Adipose tissue (tissue), 3 donors: ENCODE data around the gene NR2F1-AS1. TPM values are rescaled to one million over a fixed set of nuclear protein-coding genes. Genes with fewer than 3 reads are reported as not detected.

Experiments used
- H3K27ac ChIP-seq: one replicate; pipeline ENCODE4 v1.5.1; 2013; ENCODE audit warnings: low read depth, low read length
- WGBS, 3 donors: extraction: QIAGEN DNeasy Blood & Tissue Kit; methylation state at CpG; one replicate each; pipeline ENCODE4 v1.1.7; 2013; 5-methylcytosine and 5-hydroxymethylcytosine counted together
- polyA plus RNA-seq, 3 donors: library from polyadenylated mRNA; stranded (reverse); fragments of 200-250 nt; gene quantifications; one replicate each; pipeline ENCODE4 v1.2.3, GENCODE V29; 2013
- donor health status: healthy with polysubstance abuse.
- donor health status: Bipolar disorder and iron deficiency.
- donor health status: healthy.

The NR2F1-AS1 gene
- polyA plus RNA-seq, 3 donors, result 1.5 to 44.1 (median 10.8) TPM

DNA sequence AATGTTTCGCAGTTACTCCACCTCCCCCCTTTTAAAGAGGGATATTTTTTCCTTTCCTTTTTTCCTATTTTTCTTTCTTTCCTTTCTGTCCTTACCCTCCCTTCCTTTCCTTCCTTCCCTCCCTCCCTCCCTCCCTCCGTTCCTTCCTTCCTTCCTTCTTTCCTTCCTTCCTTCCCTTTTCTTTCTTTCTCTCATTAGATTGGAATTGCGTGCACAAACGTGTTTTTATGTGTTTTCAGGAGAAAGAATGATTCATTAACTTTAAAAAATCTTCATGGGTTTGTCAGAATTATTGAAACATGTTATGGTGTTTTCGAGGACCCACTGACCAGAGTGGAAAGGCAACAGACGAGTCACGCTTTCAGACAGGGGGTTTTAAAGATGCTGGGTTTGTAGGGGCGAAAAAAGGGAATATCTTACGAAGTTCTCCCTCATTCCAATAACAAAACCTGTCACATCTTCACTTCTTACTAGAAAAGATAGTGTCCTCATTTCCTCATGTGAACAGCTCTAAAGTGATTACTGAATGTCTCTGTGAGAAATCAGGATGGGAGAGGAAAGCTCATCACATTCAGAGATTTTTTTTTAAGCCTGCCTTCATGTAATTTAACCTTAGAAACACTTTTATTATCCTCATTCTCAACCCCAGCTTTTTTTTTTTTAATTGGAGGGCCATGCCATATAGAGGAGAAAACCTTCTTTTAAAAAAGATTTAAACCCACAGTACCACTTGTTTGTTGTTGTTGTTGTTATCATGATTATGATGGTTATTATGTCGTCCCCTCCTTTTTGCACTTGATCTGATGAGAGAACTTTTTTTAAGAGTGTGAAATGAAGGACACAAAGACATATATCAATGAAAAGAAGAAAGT lies 23.9 kb upstream of the NR2F1-AS1 start:
- no peak overlapping the region for H3K27ac ChIP-seq

DNA sequence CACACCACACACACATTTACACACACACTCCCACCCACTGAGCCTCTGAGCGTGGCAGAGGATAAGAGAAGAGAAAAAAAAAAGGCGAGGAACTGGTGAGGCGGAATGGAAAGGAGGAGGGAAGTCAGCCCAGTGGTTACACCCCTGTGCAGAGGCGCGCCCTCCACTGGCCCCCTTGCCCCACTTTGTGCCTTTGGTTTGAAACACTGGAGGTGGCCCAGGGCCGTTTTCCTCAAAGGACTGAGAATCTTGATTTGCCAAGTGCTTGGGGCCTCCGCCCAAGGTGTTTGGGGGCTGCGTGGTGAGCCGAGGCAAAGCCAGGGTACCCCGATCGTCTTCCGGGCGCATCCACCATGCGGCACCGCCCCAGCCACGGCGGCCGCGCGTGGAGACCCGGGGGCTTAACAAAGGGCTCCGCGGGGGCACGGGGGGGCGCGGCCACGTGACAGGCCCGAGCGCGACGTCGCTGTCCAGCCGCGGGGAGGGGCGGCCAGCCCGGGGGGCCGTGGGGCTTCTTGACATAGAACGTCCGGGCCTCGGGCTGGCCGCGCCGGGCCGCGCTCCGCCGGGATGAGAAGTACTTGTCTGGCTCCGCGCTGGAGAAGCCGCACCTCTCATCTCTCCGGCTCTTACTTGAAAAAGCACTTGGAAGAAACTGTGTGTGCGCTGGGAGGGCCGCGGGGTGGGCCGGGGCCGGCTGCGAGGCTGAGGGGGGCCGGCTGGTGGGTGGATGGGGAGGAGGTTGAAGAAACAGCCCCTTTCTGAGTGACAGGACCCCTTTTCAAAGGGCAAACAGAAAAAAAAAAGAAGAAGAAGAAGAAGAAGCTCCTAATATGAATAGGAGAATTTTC lies 23.0 kb upstream of the NR2F1-AS1 start:
- 10 to 13% (median 10%) methylated on average over 58 of the region's 58 CpGs for WGBS, 3 donors
- H3K27ac ChIP-seq, result no peak overlapping the region

More for the DNA sequence above, 23.9 kb upstream of the NR2F1-AS1 start:
- 47 to 53% (median 51%) methylated on average over 10 of the region's 10 CpGs for WGBS, 3 donors

DNA sequence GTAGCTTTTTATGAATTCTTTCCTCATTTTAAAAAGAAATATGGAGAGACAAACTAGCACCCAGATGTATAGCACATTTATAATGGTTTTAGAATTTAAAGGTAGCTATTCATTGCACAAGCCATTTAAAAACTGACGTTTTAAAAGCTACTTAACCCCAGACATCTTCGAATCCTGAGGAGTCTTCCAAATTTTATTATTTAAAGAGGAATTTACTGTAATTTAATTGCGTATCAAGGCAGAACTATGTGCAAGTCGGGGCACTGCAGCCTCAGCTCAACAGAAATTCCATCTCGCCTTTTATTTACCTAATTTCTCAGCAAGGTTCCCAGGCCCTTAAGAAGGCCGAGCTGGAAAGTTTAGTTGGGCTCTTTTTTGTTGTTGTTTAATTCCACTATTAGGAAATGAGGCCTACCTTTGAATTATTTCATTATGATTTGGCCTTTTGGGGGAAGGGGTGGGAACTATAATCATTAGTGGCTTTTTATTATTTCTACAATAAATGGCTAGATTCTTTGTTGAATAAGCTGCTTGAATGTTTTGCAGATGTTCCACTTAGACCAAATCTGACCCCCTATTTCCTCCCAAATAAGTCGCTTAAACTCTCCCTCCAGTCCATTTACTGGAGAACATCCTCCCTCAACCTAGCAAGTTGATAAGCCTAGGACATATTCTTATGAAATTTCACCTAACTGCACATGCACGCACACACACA lies 22.2 kb upstream of the NR2F1-AS1 start:
- 61 to 78% (median 67%) methylated on average over 8 of the region's 8 CpGs for WGBS, 3 donors
- H3K27ac ChIP-seq, result no peak overlapping the region

DNA sequence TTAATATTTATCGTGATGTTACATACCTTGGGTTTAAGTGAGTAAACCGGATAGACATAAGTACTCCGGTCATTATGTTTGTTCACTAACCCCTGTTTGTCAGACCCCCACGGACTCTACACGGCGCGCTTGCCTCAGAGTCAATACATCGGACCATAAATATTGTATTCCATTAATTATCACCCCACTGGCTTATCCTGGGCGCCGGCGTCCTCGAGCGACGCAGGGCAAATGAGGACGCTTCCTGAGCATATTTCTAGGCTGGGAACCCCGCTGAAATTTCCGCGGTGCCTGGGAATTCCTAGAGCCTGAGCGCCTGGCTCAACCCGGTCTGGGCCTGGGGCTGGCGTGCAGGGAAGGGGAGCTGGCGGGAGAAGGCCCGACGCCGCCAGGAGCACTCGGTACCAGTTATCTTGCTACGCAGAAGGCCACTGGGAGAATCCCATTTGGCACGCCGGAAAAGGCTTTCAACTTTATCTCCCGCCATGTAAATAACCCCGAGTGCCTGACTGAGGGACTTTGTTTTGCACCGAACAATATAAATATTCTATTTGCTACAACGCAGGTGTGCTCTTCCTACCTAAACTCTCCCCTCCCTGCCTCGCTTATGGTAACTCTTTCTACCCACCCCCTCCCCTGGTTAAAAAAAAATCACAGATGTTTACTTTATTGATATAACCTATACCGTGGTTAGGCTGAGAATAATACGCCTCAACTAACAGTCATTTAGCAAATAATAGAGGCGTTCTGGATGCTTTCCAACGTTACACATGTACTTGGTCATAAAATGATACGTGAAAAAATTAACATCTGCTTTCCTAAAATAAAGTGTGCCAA lies 21.4 kb upstream of the NR2F1-AS1 start:
- no peak overlapping the region for H3K27ac ChIP-seq
- 25 to 43% (median 40%) methylated on average over 39 of the region's 39 CpGs for WGBS, 3 donors

DNA sequence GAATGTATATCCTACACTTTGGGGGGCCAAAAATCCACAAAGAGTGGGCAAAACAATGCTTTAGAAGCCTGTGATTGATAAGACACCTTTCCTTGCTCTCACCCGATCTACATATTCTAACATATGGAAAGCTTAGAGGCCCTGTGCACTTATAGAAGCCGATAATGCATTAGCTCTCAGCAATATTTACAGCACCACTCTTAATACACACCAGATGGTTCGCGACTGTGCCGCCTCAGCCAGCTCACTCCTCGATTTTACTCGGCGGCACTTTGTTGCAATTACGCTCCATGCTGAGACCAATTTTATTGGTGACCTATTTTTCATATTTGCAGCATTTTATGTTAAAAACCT lies 20.8 kb upstream of the NR2F1-AS1 start:
- H3K27ac ChIP-seq, result no peak overlapping the region
- WGBS, 3 donors, result 38 to 47% (median 40%) methylated on average over 9 of the region's 9 CpGs

DNA sequence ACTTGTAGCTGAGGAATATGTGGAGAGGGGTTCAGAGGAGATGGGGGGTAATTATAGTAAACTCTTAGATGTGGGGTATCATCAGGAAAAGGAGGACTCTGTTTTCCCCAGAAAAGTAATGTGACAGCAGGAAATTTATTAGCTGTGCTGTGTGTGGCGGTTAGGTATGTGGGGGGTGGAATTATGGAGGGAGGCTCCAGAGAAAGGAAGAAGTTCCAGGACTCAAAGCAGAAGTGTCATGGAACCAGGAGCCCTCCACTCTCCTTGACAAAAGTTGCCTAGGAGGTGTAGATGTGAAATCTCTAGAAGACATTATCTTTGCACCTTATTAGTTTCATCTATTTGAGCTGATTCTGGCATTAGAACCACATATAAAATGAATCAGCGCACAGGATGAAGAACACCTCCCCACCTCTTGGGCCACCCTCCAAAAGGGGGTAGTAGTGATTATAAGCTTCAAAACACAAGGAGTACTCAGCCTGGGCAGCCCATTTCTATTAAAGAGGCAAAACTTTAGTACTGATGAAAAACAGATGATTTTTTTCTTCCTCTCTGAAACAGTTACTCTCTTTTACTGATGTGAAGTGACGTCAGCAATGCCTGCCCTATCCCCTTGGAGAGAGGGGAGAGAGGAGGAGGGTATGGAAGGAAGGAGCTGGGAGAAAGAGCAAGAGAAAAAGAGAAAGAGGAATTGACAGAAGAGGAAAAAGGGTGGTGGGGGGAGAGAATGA lies 20.2 kb upstream of the NR2F1-AS1 start:
- no peak overlapping the region for H3K27ac ChIP-seq
- WGBS, 3 donors, result 47 to 64% (median 52%) methylated on average over 3 of the region's 3 CpGs

DNA sequence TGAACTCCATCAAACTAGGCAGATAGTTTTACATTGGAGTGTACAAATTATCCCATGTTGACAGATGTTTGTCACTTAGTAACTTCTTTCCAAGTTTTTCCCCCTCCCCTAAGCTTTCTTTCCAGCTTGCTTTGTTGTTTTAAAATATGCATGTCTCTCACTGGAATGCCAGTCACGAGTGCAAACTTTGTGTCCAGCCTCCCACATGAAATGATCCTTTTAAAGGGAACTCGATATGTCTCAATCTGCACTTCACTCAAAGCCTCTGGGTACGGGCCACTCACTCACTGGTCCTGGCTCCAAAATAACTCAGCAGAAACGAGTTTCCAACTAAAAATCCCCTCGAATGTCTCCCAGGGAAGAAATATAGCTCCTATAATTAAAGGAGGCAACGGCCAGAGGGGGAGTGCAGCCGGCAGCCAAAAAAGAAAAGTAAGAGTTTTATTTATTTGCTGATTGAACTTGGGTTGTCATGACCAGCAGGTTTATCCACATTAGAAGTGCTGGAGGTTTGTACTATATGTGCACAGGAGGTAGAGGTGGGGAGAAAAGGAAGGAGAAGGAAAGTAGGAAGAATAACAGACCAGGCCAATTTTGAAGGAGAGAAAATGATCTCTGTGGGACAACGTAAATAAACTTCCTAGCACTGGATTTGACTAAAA lies 19.5 kb upstream of the NR2F1-AS1 start:
- no peak overlapping the region for H3K27ac ChIP-seq
- 18 to 29% (median 20%) methylated on average over 8 of the region's 8 CpGs for WGBS, 3 donors

DNA sequence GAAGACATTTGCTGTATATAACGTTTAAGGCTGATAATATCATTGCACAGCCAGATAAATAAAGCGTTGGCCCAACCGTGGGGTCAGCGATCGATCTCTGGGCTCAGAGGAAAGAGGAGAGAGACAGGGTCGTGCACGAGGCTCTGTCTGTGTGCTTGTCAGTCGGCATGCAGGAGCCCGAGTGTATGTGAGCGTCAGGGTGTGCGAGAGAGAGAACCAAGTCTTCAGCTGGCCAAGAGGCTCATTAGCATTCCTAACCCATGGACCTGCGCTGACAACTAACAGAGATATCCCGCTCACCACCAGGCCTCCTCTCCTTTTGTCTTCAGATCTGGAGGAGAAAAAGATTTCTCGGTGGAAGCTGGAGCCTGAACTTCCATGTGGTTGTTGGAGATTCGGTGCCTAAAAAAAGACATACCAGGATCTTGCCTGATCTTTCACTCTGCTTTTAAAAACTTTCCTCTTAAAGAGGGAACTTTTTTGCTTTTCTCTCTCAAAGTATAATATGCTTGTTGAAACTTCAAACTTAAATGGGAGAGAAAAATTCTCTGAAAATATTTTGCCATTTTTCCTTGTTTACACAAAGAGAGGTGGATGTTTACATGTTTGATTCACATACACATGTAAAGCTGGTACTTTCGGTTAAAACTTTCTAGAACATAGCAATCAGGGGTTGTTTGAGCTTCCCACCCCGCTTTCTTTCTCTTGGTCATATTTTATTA lies 18.5 kb upstream of the NR2F1-AS1 start:
- H3K27ac ChIP-seq, result no peak overlapping the region
- WGBS, 3 donors, result 25 to 30% (median 28%) methylated on average over 17 of the region's 17 CpGs

DNA sequence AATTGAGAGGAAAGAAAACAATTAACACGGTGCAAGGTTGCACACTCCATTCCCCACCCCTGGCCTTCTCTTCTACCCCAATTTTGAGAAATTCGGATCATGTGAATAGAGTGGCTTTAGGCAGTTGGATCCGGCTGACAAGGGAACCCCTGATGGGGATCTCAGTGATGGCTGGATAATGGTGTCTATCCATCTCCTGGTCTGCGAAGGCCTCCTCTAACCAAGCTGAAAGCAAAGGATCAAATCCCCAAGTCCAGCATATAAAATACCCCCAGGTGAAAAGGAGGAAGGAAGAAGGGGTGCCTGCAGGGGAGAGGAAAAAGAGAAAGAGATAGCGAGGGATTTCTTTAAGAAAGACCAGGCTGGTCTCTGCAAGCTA lies 18.0 kb upstream of the NR2F1-AS1 start:
- WGBS, 3 donors, result 25 to 36% (median 34%) methylated on average over 5 of the region's 5 CpGs
- no peak overlapping the region for H3K27ac ChIP-seq

DNA sequence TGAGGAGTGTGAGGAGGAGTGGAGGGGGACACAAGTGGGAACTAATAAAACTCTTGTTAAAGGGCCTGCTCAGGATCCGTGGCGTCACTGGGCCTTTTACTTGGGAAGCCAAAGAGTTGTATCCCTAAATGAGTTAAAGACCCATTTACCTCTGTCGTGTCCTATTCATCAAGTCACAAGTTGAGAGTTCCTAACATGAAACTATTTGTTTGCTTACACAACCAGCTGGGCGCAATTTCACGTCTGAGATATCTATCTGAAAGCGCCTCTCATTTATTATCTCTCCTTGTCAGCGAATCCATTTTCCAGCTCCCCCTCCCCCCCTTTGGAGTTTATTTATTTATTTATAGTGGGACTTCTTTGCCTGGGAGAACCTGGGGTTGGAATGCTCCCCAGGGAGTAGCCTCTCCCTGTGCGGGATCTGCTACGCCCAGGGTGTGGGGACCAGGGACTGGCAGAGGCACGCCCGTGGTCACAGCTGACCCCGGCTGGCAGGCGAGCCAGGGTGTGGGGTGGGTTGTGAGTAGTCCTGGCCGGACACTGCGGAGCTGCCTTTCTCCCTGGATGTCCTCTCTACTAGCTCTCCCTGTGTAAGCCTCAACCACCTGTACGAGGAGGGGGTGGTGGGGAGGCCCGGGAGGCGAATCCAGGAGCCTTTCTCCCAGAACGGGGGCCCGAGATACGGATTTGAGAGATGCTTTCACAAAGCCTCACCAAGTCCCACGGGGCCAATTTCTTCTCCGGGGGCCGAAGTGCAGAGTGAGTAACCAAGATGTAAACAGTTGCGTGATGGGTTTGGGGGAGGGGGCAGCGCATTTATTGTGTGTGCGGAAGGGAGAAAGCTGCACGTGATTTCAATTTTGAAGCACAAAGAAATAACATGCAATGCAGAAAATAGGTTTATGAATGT lies 17.3 kb upstream of the NR2F1-AS1 start:
- no peak overlapping the region for H3K27ac ChIP-seq
- WGBS, 3 donors, result 29 to 45% (median 43%) methylated on average over 28 of the region's 28 CpGs

DNA sequence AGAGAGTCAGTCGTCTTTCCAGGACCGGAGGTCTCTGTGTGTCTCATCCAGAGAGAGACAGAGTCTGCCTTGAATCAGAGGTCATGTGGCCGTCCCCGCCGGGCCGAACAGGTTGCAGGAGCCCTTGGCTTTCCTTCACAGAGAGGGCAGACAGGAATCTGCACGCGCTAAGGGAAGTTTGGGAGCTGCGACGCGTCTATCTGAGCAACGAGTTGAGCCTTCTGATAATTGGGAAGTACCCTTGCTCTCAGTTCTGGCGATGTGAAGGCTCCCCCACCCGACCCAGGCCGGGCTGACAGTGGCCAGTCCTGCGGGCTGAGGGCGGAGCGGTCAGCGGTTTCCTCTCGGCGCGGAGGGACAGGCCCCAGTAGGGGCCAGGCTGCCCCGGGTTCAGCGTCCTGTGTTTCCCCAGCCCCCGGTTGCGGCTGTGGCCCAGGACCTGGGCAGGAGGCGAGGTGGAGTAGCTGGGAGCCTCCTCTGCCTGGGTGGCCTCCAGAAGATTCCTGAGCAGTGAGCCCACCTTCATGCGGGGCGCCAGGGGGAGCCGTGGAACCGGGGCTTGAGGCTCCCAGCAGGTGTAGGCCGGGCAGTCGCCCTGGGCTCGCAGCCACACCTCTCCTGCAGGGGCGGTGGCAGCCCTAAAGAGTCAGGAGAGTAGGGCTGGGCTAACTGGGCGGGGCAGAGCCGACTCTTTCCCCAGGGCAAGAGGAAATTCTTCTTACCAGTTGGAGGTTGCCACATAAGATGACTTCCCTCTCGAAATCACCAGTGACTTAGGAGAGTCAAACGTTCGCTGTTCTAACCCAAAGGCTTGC lies 15.9 kb upstream of the NR2F1-AS1 start:
- whole genome bisulfite sequencing, 3 donors, result 42 to 45% (median 44%) methylated on average over 40 of the region's 40 CpGs
- H3K27ac ChIP-seq, result no peak overlapping the region

DNA sequence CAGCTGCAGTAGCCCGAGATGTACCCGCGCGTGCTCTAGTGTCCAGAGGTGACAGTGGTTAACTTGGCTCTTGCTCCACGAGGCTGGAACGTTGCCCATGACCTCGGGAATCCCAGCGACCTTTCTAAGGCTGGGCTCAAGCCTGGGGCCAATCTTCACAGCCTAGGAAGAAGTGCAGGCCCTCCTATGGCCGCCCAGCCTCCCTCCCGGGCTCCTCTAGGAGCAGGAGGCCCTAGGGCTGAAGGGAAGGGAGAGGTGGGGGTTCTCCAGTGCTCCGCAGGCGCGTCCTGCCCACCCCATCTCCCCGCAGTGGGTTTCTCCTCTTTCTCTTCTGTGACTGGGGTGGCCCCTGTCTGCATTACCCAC lies 15.3 kb upstream of the NR2F1-AS1 start:
- 38 to 54% (median 40%) methylated on average over 13 to 14 of the region's 14 CpGs for WGBS, 3 donors
- H3K27ac ChIP-seq, result no peak overlapping the region

DNA sequence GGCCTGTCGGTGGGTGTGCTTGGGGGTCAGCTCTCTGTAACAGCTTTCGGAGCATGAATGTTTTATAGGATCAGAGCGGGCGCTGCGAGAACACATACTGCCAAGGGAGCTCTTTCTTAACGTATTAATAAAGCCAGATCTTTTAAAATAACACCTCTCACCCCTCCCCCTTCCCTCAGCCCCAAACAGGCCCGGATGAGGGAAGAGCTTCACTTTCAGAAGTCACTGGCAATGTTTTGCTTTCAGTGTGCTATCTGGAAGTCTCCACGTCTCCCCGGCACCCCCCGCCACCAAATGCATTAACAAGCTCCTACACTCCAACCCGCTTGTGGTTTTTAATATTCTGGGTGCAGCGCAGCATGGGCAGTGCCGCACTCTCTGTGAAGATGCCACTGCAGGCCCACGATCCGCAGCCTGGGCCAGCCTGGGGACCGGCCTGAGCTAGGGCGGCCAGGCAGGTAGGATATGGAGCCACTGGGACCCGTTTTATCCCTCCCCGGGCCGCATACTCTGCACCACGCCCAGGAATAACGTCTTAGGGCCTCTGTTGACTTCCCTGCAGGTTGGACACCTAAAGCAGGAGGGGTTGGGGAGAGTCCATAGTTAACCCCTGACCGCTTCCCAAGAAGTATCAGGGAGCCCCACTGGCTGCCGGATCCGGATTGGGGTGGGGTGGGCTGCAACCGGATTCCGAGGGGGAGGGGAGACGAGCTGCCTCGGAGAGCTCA lies 14.6 kb upstream of the NR2F1-AS1 start:
- no peak overlapping the region for H3K27ac ChIP-seq
- 48 to 68% (median 49%) methylated on average over 29 of the region's 29 CpGs for WGBS, 3 donors
